Ishikawa (cell line): Measurements from ENCODE around the gene TPCN1.

ENCODE experiments used
- CEBPB ChIP-seq: IDR thresholded peaks from 2 replicates; pipeline ENCODE4 v1.6.1; 2012
- CREB1 ChIP-seq: IDR thresholded peaks from 2 replicates; pipeline ENCODE4 v1.6.1; 2012; ENCODE audit warnings: low read depth
- EGR1 ChIP-seq: IDR thresholded peaks from 2 replicates; pipeline ENCODE4 v1.6.1; 2012
- EP300 ChIP-seq: IDR thresholded peaks from 2 replicates; pipeline ENCODE4 v1.6.1; 2012; ENCODE audit warnings: borderline replicate concordance
- FOXM1 ChIP-seq: IDR thresholded peaks from 2 replicates; pipeline ENCODE4 v1.6.1; 2012; ENCODE audit warnings: low read depth, borderline replicate concordance
- MAX ChIP-seq: IDR thresholded peaks from 2 replicates; pipeline ENCODE4 v1.6.1; 2012
- NFIC ChIP-seq: IDR thresholded peaks from 2 replicates; pipeline ENCODE4 v1.6.1; 2012
- RAD21 ChIP-seq: IDR thresholded peaks from 2 replicates; pipeline ENCODE4 v1.6.1; 2012; ENCODE audit warnings: low read depth
- REST ChIP-seq: IDR thresholded peaks from 2 replicates; pipeline ENCODE4 v1.6.1; 2012; ENCODE audit warnings: low read depth, mild to moderate bottlenecking
- TAF1 ChIP-seq: IDR thresholded peaks from 2 replicates; pipeline ENCODE4 v1.6.1; 2012; ENCODE audit warnings: low read depth, mild to moderate bottlenecking
- TCF12 ChIP-seq: IDR thresholded peaks from 2 replicates; pipeline ENCODE4 v1.6.1; 2012; ENCODE audit warnings: low read depth
- TEAD4 ChIP-seq: IDR thresholded peaks from 2 replicates; pipeline ENCODE4 v1.6.1; 2012
- USF1 ChIP-seq: IDR thresholded peaks from 2 replicates; pipeline ENCODE4 v1.6.1; 2012
- YY1 ChIP-seq: IDR thresholded peaks from 2 replicates; pipeline ENCODE4 v1.6.1; 2012; ENCODE audit warnings: low read depth
- ZBTB7A ChIP-seq: IDR thresholded peaks from 2 replicates; pipeline ENCODE4 v1.6.1; 2012; ENCODE audit warnings: low read depth

TPCN1 gene

DNA sequence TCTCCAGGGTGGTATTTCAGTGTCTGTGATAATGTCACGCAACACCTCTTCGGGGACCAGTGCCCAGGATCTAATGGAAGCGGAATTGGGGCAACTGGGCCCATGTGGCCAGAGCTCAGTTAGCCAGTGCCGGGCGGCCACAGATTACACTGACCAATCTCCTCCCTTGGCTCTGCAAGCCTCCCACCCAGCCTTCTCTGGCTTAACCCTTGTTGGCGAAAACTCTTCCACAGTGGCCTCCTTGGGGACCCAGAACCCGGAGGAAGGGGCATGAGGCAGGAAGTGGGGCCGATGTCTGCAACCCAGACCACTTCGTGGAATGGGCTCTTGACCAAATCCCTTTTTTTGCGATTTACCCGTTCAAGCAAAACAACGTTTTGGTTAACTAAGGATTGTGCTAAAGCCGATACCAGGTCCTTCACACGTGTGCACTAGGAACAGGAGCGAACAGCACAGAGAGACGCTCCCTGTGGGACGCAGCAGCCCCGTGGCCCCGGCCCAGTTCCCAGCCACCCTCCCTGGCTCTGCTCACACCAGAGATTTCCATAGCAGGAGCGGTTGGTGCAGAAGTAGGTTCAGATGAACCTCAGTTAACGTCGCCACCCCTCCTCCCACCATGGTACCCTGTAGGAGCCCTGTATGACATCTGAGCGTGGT is 75.4 kb downstream of the TPCN1 start:
- TF ChIP-seq RAD21 (no peak), TEAD4 (no peak), MAX (no peak), USF1 (no peak), FOXM1 (no peak), YY1 (no peak)

DNA sequence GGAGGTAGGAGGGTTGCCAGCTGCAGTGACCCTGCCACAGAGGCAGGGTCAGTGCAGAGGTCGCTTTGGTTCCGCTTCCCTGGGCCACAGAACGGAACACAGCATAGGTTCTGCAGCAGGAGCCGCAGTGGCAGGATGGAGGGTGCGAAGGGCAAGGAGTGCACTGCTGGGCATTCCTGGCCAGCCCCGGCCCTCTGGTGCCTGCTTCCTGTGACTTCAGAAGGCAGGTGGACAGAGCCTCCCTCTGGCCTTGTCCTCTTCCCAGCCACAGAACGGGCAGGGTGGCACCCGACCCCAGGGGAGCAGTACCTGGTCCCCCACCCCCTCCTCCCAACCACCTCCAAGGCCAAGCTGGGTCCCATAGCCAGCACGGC is 75.9 kb downstream of the TPCN1 start:
- TF ChIP-seq YY1 (no peak), ZBTB7A (no peak), EGR1 (no peak), TAF1 (no peak), FOXM1 (no peak), CREB1 (no peak), TCF12 (no peak), USF1 (no peak), REST (no peak), NFIC (no peak)

DNA sequence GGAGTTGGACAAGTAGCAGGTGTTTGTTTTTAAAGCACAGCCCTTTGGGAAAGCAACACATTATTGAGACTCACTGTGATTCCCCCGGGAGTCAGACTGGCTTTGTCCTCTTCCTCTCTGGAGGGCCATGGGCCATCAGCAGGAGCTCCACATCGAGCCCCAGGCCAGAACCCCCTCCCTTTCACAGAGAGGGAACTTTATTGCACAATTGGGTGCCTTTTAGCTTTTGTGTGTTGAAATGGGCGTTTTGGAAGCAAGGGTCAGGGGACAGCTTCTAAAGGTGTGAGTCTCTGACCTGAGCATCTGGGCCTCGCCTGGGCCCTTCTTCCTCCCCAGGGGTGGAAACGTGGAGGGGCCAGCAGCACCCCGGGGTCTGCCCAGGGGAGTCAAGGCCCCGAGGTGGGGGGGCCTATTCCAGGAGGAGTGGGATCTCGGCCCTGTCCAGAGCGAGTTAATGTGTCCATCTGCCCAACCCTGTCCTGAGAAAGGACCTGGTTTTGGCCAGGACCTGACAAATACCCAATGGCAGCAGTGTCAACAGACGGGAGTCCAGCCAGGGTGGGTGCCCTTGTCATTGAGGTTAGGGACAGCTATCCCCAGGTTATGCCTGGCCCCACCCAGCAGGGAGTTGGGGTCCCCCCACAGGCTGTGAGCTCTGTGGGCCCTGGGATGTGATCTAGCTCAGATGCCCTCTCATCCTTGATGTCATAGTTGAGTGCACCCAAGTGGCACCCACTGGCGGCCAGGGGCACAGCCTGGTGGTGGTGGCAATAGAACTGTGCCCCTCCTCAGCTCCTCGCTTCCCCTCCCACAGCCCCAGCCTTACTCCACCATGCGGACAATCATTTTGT is 76.6 kb downstream of the TPCN1 start:
- TF ChIP-seq NFIC (no peak), TAF1 (no peak), TEAD4 (no peak), EP300 (no peak), USF1 (no peak), CEBPB (no peak), REST (no peak), FOXM1 (no peak), EGR1 (no peak), CREB1 (no peak), ZBTB7A (no peak), YY1 (no peak), TCF12 (no peak)

DNA sequence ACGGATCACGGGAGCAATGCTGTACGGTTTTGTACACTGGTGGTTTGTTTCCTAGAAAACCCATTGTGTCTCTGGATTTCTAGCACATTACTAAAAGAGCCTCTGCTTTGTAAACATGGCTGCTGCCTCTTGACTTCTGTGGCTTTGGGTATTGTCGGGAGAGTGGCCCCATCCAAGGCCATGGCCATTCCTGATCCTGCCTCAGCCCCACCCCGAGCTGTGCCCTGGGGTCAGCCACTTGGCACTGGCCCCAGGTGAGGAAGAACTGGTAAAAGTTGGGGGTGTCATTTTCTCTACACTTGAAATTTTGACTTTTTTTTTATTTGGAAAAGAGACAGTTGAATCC is 77.2 kb downstream of the TPCN1 start:
- TF ChIP-seq TEAD4: no peak
- TF ChIP-seq YY1: no peak
- no peak for TF ChIP-seq USF1
- no peak for TF ChIP-seq REST
- no peak for TF ChIP-seq EP300
- TF ChIP-seq EGR1: no peak
